ENCODE measurements around the gene NCAM1.

The NCAM1 gene

DNA sequence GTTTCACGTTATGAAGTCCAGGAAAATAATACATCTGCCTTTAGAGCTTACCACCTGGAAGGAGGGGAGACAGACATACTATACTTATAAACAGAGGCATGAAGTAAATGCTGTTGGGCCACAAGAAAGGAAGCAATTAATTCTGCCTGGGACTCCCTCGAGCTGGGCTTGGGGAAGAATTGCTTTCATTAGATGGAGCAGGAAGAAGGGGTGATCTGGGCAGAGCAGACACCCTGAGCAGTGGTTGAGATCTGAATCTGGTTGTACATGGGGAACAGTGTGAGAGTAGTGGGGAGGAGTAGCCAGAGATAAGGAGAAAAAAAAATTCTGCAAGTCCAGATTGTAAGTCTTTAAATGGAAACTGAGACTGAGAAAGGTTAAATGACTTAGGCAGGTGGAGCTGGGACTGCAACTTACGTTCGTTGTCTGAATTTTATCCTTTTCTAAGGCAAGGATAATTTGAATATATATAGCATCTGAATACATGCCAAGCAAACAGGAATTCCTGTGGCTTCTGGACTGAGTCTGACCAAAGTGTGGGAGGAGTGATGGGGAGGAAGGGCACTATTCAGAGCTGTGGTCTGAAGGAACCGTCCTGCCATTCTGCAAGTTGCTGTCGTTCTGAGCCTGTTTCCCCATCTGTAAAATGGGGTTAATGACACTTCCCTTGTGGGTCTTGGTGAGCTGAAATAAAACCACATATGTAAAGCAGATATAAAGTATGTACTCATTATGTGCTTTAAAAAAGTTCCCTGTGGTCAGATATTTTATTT, 7.9 kb downstream of the NCAM1 start:
- peak; percentile 28 for DNase-seq (ENCODE audit: low spot score)

GRCh38 chr11:112971195-112971594, 10.0 kb downstream of the NCAM1 start:
- peak; percentile 43 for DNase-seq (ENCODE audit: low spot score)

DNA sequence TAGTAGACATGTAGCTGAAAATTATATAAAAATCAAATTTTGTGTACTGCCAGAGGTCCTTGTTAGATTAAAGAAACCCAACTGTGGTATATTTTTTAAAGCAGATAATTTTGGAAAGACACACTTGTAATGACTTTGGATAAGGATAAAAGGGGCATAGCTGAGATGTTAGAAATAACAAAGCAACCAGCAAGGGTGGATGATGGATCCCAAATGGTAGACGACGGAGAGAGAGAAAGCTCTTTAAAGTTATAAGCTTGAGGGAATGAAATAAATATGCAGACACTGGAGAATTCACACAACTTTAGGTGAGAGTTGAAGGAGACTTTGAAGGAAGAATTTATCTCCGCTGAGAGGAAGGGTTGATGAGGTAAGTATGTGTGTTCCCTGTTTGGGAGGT, 10.6 kb downstream of the NCAM1 start:
- no peak for DNase-seq (ENCODE audit: low spot score)

DNA sequence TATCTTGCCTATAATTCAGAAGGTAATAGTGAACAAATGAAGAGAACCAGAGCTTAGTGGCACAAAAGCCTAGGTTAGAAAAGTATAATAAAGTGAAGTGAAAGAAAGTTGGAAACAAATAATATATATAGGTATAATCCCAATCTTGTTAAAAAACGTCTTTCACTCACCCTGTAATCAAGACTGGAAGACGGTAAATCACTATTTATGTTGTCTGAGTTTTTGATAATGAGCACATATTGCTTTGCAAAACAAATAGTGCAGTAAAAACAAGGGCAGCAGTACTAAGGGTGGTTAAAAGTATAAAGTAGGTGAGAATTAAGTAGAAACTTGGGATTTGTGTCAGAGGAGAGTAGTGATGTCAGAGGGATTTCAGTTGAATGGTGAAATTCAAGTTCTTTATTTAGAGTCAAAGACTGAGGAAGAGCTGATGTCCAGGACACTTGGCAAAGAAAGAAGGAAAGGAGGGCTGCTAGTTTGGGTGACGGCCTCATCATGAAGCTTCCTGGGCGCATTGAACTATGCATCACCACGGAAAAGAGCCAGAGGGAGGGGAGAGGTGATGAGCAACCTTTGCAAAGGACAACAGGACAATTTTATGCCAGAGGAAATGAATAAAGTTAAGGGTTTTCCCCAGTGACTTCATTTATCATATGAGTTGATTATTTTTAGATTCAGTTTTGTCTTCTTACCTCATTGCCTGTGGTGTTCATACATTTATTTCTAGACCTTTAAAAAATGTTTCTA, 11.4 kb downstream of the NCAM1 start:
- peak; percentile 45 for DNase-seq (ENCODE audit: low spot score)

- no peak for DNase-seq (ENCODE audit: low spot score)
Observed at GRCh38 chr11:112975051-112975450, 13.8 kb downstream of the NCAM1 start.

DNA sequence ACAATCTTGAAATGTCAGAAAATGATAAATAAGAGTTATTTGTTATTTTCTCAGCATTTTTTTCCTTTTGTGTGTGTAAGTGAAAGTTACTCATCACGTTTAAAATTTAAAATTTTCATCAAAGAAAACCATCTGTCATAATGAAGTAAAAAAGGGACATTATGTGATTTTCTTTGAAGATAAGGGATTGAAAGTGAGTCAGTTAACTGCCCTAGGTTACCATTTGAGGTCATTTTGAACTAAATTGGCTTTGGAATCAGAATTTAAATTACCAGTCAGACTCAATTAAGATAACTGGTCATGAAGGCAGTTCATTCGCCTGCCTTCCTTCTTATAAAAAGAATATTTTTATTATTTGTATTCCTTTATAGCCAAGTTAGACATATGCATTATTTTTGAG, 14.3 kb downstream of the NCAM1 start:
- DNase-seq (ENCODE audit: low spot score) = no peak

DNA sequence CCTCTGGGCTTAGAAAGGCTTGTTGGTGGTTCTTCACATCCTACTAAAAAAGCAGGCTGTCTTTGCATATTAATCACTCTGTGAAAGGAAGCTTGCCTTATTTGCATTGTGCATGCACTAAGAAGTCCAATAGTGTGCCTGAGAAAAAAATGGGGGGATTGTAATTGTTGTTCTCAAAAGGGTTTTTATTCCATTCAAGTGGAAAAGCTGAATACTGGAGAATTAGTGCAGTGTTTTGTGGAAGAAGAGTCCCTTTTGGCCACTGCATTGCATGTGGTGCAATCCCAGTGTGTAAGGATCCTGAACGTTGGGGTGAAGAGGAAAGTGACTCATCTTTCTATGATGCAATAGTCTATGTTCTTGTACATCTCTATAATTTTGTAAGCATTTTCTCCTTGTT, 16.5 kb downstream of the NCAM1 start:
- DNase-seq (ENCODE audit: low spot score) = peak; percentile 9

DNA sequence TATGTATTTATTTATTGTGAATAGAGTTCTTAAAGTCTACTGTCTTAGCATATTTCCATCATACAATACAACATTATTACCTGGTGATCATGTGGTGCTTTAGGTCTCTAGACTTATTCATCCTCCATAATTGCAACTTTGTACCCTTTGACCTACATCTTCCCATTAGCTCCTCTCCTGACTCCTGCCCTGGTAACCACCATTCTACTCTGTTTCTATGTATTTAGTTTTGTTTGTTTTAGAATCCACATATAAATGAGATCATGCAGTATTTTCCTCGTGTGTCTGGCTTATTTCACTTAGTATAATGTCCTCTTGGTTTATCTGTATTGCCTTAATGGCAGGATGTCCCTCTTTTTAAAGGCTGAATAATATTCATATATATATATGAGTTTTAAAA, 22.7 kb downstream of the NCAM1 start:
- DNase-seq (ENCODE audit: low spot score) = no peak

DNA sequence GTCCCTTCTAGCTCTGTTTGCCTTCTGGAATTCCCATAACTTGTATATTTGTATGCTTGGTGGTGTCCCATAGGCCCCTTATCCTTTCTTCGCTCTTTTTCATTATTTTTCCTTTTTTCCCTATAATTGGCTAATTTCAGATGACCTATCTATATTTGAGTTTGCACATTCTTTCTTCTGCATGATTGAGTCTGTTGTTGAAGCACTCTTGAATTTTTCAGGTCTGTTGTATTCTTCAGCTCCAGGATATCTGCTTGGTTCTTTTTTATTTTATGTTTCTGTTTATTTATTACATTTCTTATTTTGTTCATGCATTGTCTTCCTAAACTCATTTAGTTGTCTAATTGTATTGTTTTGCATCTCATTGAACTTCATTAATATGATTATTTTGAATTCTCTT, 28.0 kb downstream of the NCAM1 start:
- no peak for DNase-seq (ENCODE audit: low spot score)

DNA sequence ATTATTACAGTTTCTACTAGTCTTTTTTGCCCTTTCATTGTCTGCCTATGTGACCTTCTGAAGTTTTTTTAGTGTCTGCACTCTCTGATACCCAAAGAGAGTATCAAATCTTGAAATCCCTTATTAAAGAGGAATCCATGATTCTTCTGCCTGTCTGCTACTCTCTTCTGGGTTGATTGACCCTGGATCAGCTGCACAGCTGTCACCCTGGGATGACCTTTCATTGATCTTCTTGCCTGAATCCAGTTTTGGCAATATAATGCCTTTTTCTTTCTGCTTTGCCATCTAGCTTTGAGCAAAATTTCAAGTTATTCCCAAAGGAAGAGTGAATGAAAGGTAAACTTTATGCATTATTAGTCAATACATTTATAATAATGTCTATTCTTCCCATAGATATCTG, 32.6 kb downstream of the NCAM1 start:
- DNase-seq (ENCODE audit: low spot score) = no peak

GRCh38 chr11:112995423-112996090, 34.3 kb downstream of the NCAM1 start:
- no peak for DNase-seq (ENCODE audit: low spot score)

- no peak for DNase-seq (ENCODE audit: low spot score)
Observed at GRCh38 chr11:112996994-112997393, 35.8 kb downstream of the NCAM1 start.

GRCh38 chr11:112997857-112998466, 36.7 kb downstream of the NCAM1 start:
- DNase-seq (ENCODE audit: low spot score) = no peak

DNA sequence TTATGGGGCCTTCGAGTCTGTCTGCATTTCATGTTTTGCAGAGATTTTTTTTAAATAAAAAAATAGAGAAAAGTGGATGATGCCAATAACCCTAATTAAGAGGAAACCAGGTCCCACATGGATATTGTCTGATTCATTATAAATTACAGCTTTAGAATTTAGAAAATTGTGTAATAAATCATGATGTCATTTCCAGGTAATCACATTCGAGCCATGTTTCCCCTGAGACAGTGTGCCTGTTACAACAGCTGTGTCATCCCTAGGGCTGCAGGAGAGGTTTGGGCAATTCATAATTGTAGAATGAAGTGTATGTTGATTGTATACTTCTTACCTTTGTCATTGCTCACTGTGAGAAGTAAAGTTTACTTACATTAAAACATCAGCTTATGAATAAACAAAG, 38.3 kb downstream of the NCAM1 start:
- DNase-seq (ENCODE audit: low spot score) = no peak

- no peak for DNase-seq (ENCODE audit: low spot score)
Observed at GRCh38 chr11:113001709-113002108, 40.5 kb downstream of the NCAM1 start.

- DNase-seq (ENCODE audit: low spot score) = no peak
Observed at GRCh38 chr11:113006896-113007445, 45.8 kb downstream of the NCAM1 start.

- no peak for DNase-seq (ENCODE audit: low spot score)
Observed at GRCh38 chr11:113014262-113015097, 53.3 kb downstream of the NCAM1 start.

DNA sequence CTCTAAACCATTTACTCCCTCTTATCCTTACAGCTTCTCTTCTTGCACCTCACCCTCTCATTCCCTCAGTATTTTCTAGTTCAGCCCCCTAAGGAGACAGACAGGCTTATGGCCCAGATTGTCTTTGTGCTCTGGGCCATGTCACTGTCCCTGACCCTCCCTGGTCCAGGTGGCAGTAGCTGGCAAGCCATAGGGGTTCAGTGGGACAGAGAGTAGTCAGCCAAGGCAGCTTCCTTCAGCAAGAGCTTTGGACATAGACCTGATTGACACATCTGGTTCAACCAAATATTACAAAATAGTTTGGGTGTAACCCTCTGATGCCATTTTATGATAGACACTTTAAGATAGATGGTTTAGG, 53.9 kb downstream of the NCAM1 start:
- no peak for DNase-seq (ENCODE audit: low spot score)

DNA sequence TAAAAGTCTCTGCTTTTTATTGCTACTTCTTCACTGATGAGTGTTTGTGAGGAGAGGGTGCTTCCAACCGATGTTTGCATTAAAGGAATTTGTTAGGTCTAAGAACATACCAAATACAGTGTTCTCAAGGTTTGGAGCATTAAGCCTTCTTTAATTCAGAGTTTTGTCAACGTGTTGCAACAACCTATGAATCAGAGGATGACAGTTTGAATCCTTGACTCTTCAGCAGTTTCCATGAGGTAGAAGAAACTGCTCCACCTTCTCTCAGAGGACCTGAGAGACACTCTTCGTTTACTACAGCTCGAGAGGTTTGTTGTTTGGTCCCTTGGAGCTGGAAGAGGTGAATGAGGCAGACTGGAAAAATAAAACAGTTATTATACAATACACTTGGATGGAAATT, 55.7 kb downstream of the NCAM1 start:
- DNase-seq (ENCODE audit: low spot score) = no peak

DNA sequence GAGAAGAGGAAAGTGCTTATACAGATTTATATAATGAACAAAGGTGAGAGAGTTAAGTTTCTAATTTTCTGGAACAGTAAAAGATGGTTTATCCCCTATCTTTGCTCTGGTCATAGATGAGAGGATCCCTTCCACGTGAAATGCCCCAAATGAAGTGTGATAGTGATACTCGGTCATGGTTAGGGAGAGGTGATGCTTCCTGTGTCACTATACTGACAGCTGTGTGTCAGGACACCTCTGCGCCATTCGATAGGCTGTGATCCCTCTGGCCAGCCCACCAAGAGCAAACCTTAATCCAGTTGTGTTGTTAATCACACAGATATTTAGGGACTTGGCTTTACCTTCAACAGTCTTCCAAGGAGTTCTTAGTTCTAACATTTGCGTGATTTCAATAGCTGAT, 57.7 kb downstream of the NCAM1 start:
- DNase-seq (ENCODE audit: low spot score) = no peak

DNA sequence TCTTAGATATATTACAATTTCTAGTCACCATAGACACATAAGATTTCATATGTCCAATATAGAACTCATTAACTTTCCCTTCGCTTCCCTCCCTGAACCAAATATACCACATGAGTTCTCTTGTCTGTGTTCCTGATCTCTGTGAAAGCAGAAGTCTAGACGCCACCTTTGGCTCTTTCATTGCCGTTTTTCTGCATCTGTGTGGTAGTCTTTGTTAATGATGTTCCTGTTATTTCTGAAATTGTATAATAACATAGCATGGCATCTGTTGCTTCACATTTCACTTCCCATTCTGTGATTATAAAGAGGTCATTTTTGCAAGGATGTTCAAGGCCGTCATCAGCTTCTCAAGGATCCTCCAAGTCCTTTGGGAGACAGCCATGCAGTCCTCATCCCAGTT, 58.5 kb downstream of the NCAM1 start:
- no peak for DNase-seq (ENCODE audit: low spot score)

- no peak for DNase-seq (ENCODE audit: low spot score)
Observed at GRCh38 chr11:113021111-113021510, 59.9 kb downstream of the NCAM1 start.
